Measurements from ENCODE around the gene HDAC4.

The HDAC4 gene

GRCh38 chr2:239162141-239162821 is 238.5 kb downstream of the HDAC4 start:
- no peak for DNase-seq (ENCODE audit: low read depth in 4 of 4, low spot score in 1 of 4)

DNA sequence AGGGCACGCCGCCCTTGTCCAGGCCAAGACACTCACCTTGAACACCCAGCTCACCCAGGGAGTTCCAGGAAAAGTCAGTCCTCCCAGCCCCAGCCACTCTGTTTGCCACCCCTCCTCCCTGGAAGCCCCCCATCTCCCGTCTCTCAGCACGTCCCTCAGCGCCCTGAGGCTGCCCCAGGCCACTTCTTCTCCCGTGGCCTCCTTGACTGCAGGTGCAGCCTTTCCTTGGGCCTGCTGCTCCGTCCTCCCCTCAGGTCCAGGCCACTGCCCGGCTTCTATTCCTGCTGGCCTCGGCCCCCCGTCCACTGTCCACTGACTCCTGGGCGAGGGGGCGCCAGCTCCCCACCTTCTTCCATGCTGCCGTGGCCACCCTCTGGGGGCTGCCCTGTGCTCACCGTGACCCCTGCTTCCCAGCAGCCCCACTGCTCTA is 239.1 kb downstream of the HDAC4 start:
- DNase-seq (ENCODE audit: low read depth in 4 of 4, low spot score in 1 of 4): no peak

DNA sequence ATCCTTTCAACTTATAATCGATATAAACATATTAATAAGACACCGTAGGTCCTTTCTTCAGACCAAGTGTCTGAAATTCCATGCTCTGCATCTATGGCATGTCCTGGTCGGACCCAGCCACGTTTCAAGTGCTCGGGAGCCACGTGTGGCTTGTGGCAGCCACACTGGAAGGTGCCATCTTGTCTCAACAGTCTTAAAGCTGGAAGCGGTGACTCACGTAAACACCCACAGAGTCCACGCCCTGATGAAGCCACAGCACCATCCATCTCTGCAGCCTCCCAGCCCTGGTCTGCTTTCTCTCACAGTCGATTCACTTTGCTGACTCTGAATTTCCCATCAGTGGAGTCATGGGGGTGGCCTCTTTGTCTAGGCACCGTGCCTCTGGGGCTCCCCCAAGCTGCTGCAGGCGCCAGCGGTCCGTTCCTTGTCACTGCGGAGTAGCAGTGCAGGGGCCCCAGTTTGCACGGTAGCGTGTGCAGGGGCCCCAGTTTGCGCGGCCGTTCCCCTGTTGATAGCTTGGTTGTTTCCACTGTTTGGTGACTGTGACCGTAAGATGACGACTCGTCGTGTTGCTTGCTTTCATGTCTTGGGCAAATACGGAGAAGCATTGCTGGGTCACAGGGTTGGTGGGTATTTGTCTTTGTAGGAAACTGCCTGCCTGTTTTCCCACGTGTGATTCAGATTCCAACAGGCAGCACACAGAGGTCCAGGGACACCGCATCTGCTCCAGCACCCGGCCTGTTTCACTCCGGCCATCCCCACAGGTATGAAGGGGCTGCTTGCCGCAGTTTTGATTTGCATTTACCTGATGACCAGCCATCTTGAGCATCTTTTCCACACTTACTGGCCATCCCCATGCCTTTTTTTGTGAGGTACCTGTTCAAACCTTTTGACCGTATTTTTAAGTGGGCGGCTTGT is 240.3 kb downstream of the HDAC4 start:
- DNase-seq (ENCODE audit: low read depth in 4 of 4, low spot score in 1 of 4): no peak

- DNase-seq (ENCODE audit: low read depth in 4 of 4, low spot score in 1 of 4): no peak
Measured at GRCh38 chr2:239159476-239159911, 241.3 kb downstream of the HDAC4 start.

DNA sequence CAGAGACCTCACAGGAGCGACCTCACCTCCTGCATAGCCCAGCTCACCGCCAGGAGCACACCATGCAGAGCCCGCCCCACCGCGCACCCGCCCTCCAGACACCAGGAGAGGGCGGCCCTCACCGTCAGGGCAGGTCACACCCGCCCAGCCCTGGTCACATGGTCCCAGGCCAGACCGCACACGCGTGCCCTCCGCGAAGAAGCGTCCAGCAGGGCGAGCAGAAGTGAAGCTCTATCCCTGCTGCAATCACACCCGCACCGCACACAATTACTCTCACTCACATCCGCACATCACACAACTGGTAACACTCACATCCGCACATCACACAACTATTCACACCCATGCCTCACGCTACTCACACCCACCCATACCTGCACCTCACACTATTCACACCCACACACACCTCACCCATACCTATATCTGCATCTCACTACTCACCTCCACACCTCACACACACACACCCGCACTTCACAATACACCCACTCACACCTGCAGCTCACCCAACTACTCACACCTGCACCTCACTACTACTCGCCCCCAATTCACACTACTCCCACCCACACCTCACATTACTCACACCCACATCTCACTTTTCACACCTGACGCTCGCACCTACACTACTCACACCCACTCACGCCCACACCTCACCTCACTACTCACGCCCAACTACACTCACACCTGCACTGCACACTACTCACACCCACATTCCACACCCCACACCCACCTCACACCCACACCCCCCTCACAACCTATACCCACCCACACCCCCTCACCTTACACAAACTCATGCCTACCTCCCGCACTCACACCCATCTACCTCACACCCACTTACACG is 242.0 kb downstream of the HDAC4 start:
- no peak for DNase-seq (ENCODE audit: low read depth in 4 of 4, low spot score in 1 of 4)

GRCh38 chr2:239157771-239158170 is 243.0 kb downstream of the HDAC4 start:
- DNase-seq (ENCODE audit: low read depth in 4 of 4, low spot score in 1 of 4): no peak

DNA sequence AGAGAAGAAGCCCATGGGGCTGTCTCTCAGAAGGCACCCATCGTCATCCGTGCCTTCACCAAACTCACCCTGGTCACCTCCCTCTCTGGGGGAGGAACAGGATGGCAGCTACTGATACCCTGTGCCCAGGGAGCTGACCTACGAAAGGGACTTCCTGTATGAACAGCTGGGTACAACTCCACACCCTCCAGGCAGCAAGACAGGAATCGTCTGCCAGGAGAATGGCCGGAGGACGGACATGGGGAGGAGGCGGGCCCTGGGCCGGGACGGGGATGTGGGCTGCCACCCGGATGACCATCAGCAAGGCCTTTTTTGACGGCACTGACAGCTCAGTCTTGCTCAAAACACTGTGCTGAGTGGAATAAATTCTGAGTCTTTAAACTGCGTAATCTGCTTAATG is 243.6 kb downstream of the HDAC4 start:
- no peak for DNase-seq (ENCODE audit: low read depth in 4 of 4, low spot score in 1 of 4)

DNA sequence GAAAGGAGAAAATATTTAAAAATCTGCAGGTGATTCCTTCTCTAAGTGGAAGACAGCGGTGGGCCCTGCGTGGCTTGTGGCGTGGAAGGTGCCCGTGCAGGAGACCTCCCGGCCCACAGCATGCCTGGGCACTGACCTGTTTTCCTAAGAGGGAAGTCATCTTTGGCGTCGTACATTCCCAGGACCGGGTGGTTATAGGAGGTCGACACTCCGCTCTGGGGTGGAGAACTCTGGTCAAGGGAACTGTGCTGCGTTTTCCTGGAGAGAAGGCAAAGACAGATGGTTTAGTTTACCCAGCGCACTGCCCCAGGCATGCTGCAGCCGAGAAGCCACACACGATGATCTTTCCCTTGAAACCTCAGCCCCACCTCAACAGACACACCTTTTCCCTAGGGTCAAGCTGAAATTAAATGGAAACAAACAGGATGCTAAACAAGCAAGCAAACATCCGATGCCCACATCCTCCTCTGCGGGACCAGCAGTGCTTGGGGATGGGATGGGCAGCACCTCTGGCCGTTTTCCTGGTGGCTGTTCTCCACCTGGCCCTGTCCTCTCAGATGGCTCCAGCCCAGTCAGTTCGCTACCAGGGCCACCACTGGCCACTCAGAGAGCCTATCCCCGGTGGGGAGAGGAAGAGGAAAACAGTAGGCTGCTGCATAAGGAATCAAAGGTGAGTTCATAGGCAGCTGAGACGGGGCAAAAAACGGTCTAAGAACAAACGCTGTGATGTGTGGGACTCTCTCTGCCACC is 244.1 kb downstream of the HDAC4 start:
- no peak for DNase-seq (ENCODE audit: low read depth in 4 of 4, low spot score in 1 of 4)

- DNase-seq (ENCODE audit: low read depth in 4 of 4, low spot score in 1 of 4): no peak
Measured at GRCh38 chr2:239155806-239156480, 244.9 kb downstream of the HDAC4 start.

DNA sequence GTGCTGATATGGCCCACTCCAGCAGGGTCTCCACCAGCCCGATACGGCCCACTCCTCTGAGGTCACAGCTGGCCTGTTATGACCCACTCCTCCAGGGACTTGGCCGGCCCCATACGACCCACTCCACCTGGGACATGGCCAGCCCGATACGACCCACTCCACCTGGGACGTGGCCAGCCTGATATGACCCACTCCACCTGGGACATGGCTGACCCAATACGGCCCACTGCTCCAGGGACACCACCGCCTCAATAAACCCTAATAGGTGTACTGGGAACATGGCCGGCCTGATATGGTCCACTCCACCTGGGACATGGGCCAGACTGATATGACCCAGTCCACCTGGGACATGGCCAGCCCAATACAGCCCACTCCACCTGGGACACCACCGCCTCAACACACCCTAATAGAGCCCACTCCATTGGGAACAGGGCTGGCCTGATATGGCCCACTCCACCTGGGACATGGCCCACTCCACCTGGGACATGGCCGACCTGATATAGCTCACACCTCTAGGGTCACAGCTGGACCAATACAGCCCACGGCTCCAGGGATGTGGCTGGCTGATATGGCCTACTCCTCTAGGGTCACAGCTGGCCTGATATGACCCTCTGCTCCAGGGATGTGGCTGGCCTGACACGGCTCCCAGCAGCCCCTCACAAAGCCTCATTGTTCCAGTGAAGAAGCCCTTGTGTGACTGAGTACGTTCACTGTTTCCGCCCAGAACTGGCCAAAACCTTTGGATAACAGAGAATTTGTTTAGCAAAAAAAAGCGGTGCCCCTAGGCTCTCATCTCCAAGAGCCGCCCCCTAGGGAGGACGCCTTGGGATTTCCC is 245.6 kb downstream of the HDAC4 start:
- DNase-seq (ENCODE audit: low read depth in 4 of 4, low spot score in 1 of 4): no peak

DNA sequence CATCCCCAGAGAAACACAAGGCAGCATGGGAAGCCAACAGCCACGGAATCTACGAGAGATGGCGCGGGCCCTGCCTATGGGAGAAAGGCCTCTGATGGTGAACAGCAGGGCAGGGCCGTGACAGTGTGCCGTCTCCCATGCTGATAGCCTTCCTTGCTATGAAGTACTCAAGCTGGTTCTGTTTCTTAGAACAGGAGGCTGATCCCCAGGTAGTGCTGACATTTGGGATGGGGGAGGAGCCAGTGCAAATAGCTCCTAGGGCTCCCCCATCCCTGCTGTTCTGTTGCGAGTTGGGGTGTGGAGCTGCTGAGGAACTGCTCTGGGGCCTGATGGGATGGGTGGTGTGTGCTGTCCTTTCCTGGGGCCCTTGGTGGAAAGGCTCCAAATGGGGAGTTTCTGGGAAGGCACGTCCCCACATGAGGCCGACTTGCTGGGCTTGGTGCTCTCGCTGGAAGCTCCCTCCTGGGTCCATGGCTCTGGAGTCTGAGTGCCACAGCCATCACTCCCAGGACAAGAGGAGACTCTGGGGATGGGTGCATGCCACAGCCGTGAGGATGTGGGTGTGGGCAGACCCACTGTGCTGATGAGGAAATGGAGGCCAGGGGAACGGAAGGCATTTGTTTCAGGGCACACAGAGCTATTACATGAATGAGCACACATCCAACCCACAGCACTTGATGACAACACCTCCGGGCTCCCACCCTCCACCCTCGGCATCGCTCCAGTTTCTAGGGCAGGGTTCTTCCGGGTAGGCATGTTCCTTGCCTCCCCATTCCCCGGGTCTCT is 246.8 kb downstream of the HDAC4 start:
- DNase-seq (ENCODE audit: low read depth in 4 of 4, low spot score in 1 of 4): no peak

GRCh38 chr2:239152916-239153305 is 247.9 kb downstream of the HDAC4 start:
- DNase-seq (ENCODE audit: low read depth in 4 of 4, low spot score in 1 of 4): no peak

- DNase-seq (ENCODE audit: low read depth in 4 of 4, low spot score in 1 of 4): no peak
Measured at GRCh38 chr2:239152239-239152915, 248.4 kb downstream of the HDAC4 start.

DNA sequence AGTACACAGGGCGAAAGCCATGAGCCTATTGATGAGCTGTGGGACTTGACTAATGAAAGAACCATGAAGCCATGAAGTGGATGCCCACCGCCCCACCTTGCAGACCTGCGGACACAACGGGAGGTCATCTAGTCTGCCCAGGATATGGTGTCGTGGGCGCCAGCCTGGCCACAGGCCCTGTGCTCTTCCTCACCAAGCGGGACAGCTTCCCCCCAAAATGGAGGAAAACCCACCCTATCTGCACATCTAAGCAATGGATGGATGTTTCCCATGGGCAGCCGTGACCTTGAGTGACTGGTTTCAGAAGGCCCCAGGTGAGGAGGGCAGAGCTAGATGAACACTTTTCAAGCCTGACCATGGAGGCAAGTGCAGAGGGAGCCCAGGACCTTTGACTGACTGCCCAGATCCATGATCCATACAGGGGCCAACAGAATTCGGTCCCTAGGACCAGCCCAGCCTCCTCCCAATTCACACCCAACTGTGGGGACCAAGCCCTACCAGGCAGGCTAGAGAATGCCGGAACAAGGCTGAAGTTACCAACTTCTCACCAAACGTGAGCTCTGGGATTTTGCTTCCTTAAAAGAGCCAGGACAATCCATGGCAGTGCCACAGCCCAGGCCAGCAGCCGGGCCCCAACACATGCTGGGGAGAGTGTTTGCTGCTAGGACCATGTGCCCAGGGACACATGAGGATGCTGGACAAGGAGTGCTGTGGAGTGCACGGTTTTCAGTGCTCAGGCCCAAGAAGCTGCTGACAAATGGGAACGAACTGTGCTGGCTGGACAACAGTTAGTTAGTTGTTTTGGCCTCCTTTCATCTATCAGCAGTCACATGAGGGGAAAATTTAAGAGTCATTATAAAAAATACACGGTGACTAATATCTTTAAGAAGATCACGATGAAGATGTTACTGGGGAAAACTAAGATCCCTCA is 249.4 kb downstream of the HDAC4 start:
- no peak for DNase-seq (ENCODE audit: low read depth in 4 of 4, low spot score in 1 of 4)

- DNase-seq (ENCODE audit: low read depth in 4 of 4, low spot score in 1 of 4): no peak
Measured at GRCh38 chr2:239150125-239151011, 250.5 kb downstream of the HDAC4 start.

DNA sequence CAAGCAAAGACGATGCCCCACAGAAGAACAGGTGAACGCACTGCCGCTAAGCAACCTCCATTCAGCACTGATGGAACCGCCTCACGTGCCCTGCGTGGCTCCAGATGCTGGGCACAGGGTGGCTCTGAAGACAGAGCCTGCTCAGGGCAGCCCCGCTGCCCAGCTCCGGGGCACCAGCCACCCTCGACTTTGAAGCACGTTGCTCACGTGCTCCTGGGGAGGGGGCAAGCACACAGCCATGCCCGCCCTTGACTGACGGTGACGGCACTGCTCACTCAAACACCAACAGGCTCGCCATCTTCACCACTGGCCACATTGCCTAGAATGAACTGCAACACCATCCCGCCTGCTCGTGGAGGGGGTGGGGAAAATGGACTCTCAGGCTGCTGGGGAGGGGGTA is 251.3 kb downstream of the HDAC4 start:
- DNase-seq (ENCODE audit: low read depth in 4 of 4, low spot score in 1 of 4): no peak

Measured in stimulated activated CD4-positive, alpha-beta T cell treated with anti-CD3 and anti-CD28 coated beads, Interleukin-1b, Interleukin-23, amount 100 ng/mL, for 24 hours (primary cell).